Endothelial cell (in vitro differentiated cells): ENCODE data around the gene PCDH1. TPM values are rescaled to one million over a fixed set of nuclear protein-coding genes. Genes with fewer than 3 reads are reported as not detected.

Experiments
- DNase-seq: peaks from one replicate; pipeline ENCODE4 v3.0.0; 2021; ENCODE audit warnings: low spot score
- H3K27ac Mint-ChIP-seq: one replicate; pipeline ENCODE4 v1.8.0; 2021; ENCODE audit warnings: mixed read lengths, inconsistent platforms; ENCODE audit not compliant: unreplicated experiment
- H3K27me3 Mint-ChIP-seq: one replicate; pipeline ENCODE4 v1.8.0; 2021; ENCODE audit warnings: mild to moderate bottlenecking, moderate library complexity, mixed read lengths, inconsistent platforms; ENCODE audit not compliant: unreplicated experiment
- H3K36me3 Mint-ChIP-seq: one replicate; pipeline ENCODE4 v1.8.0; 2021; ENCODE audit warnings: mild to moderate bottlenecking, low read depth, mixed read lengths, inconsistent platforms; ENCODE audit not compliant: unreplicated experiment
- H3K4me1 Mint-ChIP-seq: one replicate; pipeline ENCODE4 v1.8.0; 2021; ENCODE audit warnings: mild to moderate bottlenecking, mixed read lengths, inconsistent platforms; ENCODE audit not compliant: unreplicated experiment
- H3K4me3 Mint-ChIP-seq: one replicate; pipeline ENCODE4 v1.8.0; 2021; ENCODE audit warnings: mild to moderate bottlenecking, mixed read lengths, inconsistent platforms; ENCODE audit not compliant: unreplicated experiment
- H3K9me3 Mint-ChIP-seq: one replicate; pipeline ENCODE4 v1.8.0; 2021; ENCODE audit warnings: mixed read lengths, inconsistent platforms; ENCODE audit not compliant: unreplicated experiment
- total RNA-seq: library from RNA; stranded (reverse); fragmentation: NEBNext Ultra II Directional; extraction: Animal tissue kit (Norgen Biotek cat#: 25700); gene quantifications from one replicate; pipeline ENCODE4 v1.2.1, GENCODE V29; 2021; ENCODE audit not compliant: unreplicated experiment
- TF ChIP-seq, protein P1 (sequence below): fragments of 200-600 bp; sonication (generic); IDR thresholded peaks from one replicate; pipeline ENCODE4 v1.5.0; 2021; ENCODE audit warnings: antibody characterized with exemption; ENCODE audit not compliant: unreplicated experiment

PCDH1 gene
- total RNA-seq, 1 donor from 2014 or later = 140 TPM

- H3K4me3 Mint-ChIP-seq = no peak overlapping the region
- no peak overlapping the region for H3K27ac Mint-ChIP-seq
- H3K27me3 Mint-ChIP-seq = peaks cover 11% of the 10 kb centered on the region
- TF ChIP-seq, protein P1, sequence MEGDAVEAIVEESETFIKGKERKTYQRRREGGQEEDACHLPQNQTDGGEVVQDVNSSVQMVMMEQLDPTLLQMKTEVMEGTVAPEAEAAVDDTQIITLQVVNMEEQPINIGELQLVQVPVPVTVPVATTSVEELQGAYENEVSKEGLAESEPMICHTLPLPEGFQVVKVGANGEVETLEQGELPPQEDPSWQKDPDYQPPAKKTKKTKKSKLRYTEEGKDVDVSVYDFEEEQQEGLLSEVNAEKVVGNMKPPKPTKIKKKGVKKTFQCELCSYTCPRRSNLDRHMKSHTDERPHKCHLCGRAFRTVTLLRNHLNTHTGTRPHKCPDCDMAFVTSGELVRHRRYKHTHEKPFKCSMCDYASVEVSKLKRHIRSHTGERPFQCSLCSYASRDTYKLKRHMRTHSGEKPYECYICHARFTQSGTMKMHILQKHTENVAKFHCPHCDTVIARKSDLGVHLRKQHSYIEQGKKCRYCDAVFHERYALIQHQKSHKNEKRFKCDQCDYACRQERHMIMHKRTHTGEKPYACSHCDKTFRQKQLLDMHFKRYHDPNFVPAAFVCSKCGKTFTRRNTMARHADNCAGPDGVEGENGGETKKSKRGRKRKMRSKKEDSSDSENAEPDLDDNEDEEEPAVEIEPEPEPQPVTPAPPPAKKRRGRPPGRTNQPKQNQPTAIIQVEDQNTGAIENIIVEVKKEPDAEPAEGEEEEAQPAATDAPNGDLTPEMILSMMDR = no peak
- peaks cover 60% of the 10 kb centered on the region for H3K4me1 Mint-ChIP-seq
- no peaks in the 10 kb centered on the region for H3K9me3 Mint-ChIP-seq
- no peaks in the 10 kb centered on the region for H3K36me3 Mint-ChIP-seq
- DNase-seq = no peak
Measured at GRCh38 chr5:141812512-141812911, 65.7 kb downstream of the PCDH1 start.

- H3K27me3 Mint-ChIP-seq = peaks cover 8% of the 10 kb centered on the region
- TF ChIP-seq, protein P1 = peak; percentile 79
- no peak overlapping the region for H3K4me3 Mint-ChIP-seq
- peak overlapping the region; percentile 57 for H3K27ac Mint-ChIP-seq
- no peaks in the 10 kb centered on the region for H3K9me3 Mint-ChIP-seq
- H3K36me3 Mint-ChIP-seq = no peaks in the 10 kb centered on the region
- H3K4me1 Mint-ChIP-seq = peaks cover 62% of the 10 kb centered on the region
- DNase-seq = peak; percentile 38
Measured at GRCh38 chr5:141811287-141812155, 66.7 kb downstream of the PCDH1 start.

DNA sequence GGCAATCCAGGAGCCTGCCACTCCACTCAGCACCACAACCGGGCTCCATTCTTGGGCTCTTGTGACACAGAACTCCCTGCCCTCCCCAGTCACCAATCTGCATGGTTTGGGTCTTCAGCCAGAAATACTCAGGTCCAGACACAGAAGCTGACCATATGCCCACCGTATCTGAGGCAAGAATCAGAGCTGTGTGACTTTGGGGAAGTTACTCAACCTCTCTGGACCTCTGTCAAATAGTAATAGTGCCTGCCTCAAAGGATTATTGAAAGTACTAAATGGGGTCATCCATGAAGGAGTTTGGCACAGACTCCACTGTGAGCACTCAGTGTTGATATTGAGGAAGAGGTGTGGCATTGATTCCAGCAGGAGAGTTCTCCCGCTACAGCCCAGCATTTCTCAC lies 67.5 kb downstream of the PCDH1 start:
- no peak for DNase-seq
- Mint-ChIP-seq H3K4me1 (peaks cover 62% of the 10 kb centered on the region), H3K27ac (no peak overlapping the region), H3K36me3 (no peaks in the 10 kb centered on the region), H3K4me3 (no peak overlapping the region), H3K9me3 (no peaks in the 10 kb centered on the region), H3K27me3 (peaks cover 9% of the 10 kb centered on the region)
- TF ChIP-seq, protein P1 = no peak

GRCh38 chr5:141809380-141810096 lies 68.7 kb downstream of the PCDH1 start:
- no peak overlapping the region for H3K4me3 Mint-ChIP-seq
- no peak for DNase-seq
- peaks cover 9% of the 10 kb centered on the region for H3K27me3 Mint-ChIP-seq
- peaks cover 64% of the 10 kb centered on the region for H3K4me1 Mint-ChIP-seq
- no peaks in the 10 kb centered on the region for H3K9me3 Mint-ChIP-seq
- TF ChIP-seq, protein P1 = no peak
- H3K27ac Mint-ChIP-seq = peak overlapping the region; percentile 26
- H3K36me3 Mint-ChIP-seq = no peaks in the 10 kb centered on the region

- Mint-ChIP-seq H3K27ac (peak overlapping the region; percentile 26), H3K4me3 (no peak overlapping the region), H3K4me1 (peaks cover 64% of the 10 kb centered on the region), H3K36me3 (no peaks in the 10 kb centered on the region), H3K9me3 (peaks cover 3% of the 10 kb centered on the region), H3K27me3 (peaks cover 9% of the 10 kb centered on the region)
- TF ChIP-seq, protein P1 = no peak
- DNase-seq = no peak
Measured at GRCh38 chr5:141808857-141809256, 69.4 kb downstream of the PCDH1 start.
